GM10248 (cell line): ENCODE data around the gene GPX8.
A peak's percentile ranks its signal among the peaks of the same experiment; 100 is the strongest.

Experiments
- CTCF ChIA-PET: fragments of 300-600 bp; sonication (Branson Sonifier 250); formaldehyde crosslinking; extraction: SDS; loops from one replicate; lab custom pipeline; 2021; ENCODE audit warnings: antibody characterized with exemption; lab: Yijun Ruan, JAX
- POLR2A ChIA-PET: fragments of 350-650 bp; sonication (Branson Sonifier 250); formaldehyde crosslinking; extraction: SDS; loops from one replicate; lab custom pipeline; 2020; ENCODE audit warnings: antibody characterized with exemption; lab: Yijun Ruan, JAX
- DNase-seq: peaks from one replicate; pipeline ENCODE4 v3.0.0; 2012; ENCODE audit errors: extremely low spot score
- CTCF ChIP-seq: IDR thresholded peaks from 2 replicates; pipeline ENCODE4 v1.5.1; 2012; ENCODE audit warnings: mild to moderate bottlenecking, low read depth; ENCODE audit errors: extremely low read depth, missing control alignments, control extremely low read depth

GPX8 gene

DNA sequence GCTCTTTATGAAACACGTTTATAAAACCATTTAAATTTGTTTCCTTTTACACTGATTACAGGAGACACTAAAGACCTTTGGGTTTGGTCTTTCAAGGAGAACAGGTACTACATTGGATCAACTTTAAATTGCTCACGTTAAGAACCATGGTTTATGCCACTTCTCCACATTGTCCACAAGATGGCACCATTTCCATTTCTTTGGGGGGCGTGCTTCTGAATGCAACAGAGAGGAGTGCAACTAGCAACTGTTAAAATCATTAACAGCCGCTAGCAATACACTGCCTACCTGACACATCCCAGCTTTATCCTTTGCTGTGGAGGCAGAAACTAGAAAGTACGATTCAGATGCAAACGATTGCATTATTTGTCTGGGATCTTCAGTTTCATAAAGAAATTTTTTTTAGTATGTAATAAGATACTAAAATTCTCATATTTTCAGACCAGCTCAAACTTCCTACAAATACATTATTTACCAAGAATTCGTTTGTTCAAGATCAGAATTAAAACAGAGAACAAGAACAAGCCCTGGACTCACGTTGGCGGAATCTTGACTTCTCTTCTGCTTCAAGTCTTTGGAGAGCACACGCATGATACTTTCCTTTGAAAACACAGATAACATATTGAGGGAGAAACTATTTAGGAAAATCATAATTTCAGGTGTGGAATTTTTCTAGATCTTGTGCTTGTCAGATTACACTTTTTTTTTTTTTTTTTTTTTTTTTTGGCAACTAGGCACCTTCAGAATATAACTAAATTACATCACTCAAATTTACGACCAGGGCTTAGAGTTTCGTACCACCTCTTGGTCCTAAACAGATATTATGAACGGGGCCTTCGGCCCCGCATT is 12.3 kb downstream of the GPX8 start:
- CTCF ChIA-PET: interaction anchor here (0.7 to 4.0 kb wide), 13 partner anchors 11 to 1028 kb away, joined by 3 to 19 read pairs (median 4); partner anchors contain the start of gene GPX8
- POLR2A ChIA-PET: no interaction called here
- peak; percentile 80 for TF ChIP-seq CTCF
- peak; percentile 82 for DNase-seq

GRCh38 chr5:55172937-55173686 is 13.1 kb downstream of the GPX8 start, which contains the start of gene CDC20B:
Gene CDC20B, minus strand, starts transcription at chr5:55173177. Its CDS starts 177 bp downstream, at chr5:55173000.
- ChIA-PET CTCF (interaction anchor here (0.8 to 4.0 kb wide), 7 partner anchors 11 to 1027 kb away, joined by 3 to 19 read pairs (median 5); partner anchors contain the start of gene GPX8), POLR2A (no interaction called here)
- TF ChIP-seq CTCF: no peak
- DNase-seq: peak; percentile 94

DNA sequence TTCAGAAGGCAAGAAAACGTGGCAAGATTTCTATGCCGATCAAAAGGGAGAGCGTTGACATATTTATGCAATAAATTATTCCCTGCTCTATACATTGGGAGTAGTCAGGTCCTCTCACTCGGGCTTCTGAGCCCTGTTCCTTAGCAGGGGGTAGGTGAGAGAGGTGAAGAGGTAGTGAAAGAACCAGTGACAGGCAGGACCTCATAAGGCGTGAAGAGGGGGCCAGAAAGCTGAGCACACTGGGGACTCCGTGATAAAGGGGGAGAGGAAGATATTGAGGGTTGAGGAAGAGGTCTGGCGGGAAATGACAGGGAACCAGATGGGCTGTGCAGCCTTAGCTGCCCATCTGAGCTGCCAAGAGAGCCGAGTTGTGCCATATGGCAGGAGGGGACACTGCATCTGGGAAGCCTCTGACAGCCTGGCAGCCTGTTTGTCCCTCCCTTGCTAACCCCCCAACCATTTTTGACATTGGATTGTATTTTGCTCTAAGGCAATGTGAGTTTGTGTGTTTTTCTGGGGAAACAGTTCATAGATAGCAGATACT is 13.8 kb downstream of the GPX8 start:
- POLR2A ChIA-PET: no interaction called here
- no peak for TF ChIP-seq CTCF
- no peak for DNase-seq
- CTCF ChIA-PET: interaction anchor here (1.8 to 4.0 kb wide), 3 partner anchors 12 to 518 kb away, joined by 5 to 19 read pairs (median 12); partner anchors contain the start of gene GPX8

GRCh38 chr5:55175781-55176175 is 15.8 kb downstream of the GPX8 start:
- TF ChIP-seq CTCF: no peak
- DNase-seq: no peak
- POLR2A ChIA-PET: interaction anchor here (0.6 kb wide), 1 partner anchor 38 kb away, joined by 3 read pairs; no protein-coding TSS in a partner anchor
- CTCF ChIA-PET: interaction anchor here (1.0 to 1.4 kb wide), 3 partner anchors 12 to 523 kb away, joined by 3 to 4 read pairs (median 3); no protein-coding TSS in a partner anchor

DNA sequence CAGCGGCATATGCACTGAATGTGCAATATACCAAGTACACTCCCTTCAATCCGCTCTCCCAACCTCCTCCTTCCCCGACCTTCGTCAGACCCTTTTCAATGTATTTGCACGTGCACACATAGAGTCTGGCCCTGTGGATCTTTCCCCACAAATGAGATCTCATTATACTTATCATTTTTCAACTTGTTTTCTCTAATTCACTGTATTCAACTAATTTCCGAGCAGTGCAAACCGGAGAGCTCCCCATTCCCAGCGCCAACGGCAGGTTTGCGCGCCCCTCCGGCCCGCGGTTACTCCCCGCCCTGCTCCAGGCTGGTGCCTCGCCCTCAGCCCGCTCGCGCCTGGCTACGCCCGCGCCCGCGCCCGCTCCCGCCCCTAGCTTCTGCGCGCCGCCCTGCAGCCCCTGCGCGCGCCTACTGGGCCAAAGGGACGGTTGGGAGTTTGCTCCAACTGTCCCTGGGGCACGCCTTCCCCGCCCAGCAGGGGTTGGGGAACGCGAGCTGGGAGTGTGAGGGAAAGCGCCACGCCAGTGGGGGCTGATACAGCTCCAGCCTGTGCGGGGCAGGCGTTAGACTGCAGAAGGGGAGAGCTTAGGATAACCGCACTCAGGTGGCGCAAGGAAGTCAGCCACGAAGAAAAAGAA is 16.3 kb downstream of the GPX8 start:
- ChIA-PET POLR2A (interaction anchor here (0.6 kb wide), 1 partner anchor 38 kb away, joined by 3 read pairs; no protein-coding TSS in a partner anchor), CTCF (interaction anchor here (1.0 to 1.5 kb wide), 5 partner anchors 11 to 523 kb away, joined by 3 to 5 read pairs (median 3); partner anchors contain the start of gene GPX8)
- DNase-seq: no peak
- no peak for TF ChIP-seq CTCF
